T-helper 9 cell (primary cell): Measurements from ENCODE around the gene CPB1.

Source experiments
- DNase-seq: peaks from one replicate; pipeline ENCODE4 v3.0.0-alpha.2; 2020

CPB1 gene

GRCh38 chr3:148884261-148884660, 56.6 kb downstream of the CPB1 start:
- no peak for DNase-seq

GRCh38 chr3:148889828-148890227, 62.2 kb downstream of the CPB1 start:
- no peak for DNase-seq

GRCh38 chr3:148896062-148896461, 68.5 kb downstream of the CPB1 start:
- DNase-seq, result no peak

- no peak for DNase-seq
Observed at GRCh38 chr3:148901987-148902791, 74.6 kb downstream of the CPB1 start.

GRCh38 chr3:148903022-148903442, 75.4 kb downstream of the CPB1 start:
- DNase-seq, result no peak

GRCh38 chr3:148903941-148904340, 76.3 kb downstream of the CPB1 start:
- DNase-seq, result no peak

GRCh38 chr3:148906667-148907066, 79.1 kb downstream of the CPB1 start:
- no peak for DNase-seq
